ENCODE data around the gene ZFP57.

DNA sequence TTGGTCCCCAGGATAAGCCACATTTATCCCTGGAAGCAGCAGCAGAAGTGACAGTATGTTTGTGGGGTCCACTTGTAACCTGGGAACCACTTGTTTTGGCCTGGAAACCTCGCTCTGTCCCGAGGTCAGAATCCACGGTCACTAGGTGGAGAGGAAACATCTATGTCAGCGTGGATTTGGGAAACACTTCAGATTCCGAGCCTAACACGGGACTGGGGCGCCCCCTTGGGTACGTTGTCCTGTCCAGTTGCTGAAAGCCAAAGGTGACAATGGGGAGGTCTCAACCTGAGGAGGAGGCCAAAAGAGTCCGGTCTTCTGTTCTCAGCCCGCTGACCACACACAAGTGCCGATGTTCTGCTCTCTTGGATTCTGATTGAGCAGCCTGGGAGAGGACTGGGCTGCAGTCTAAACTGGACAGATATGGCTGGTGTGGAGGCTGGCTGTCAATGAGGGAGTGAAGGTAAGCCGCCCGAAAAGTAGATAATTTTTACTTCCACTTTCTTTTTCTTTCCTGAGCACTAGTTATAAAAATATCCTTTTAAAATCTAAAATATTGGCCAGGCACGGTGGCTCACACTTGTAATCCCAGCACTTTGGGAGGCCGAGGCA lies 4.9 kb upstream of the ZFP57 start:
- TF ChIP-seq, protein P1, sequence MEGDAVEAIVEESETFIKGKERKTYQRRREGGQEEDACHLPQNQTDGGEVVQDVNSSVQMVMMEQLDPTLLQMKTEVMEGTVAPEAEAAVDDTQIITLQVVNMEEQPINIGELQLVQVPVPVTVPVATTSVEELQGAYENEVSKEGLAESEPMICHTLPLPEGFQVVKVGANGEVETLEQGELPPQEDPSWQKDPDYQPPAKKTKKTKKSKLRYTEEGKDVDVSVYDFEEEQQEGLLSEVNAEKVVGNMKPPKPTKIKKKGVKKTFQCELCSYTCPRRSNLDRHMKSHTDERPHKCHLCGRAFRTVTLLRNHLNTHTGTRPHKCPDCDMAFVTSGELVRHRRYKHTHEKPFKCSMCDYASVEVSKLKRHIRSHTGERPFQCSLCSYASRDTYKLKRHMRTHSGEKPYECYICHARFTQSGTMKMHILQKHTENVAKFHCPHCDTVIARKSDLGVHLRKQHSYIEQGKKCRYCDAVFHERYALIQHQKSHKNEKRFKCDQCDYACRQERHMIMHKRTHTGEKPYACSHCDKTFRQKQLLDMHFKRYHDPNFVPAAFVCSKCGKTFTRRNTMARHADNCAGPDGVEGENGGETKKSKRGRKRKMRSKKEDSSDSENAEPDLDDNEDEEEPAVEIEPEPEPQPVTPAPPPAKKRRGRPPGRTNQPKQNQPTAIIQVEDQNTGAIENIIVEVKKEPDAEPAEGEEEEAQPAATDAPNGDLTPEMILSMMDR (conservative IDR thresholded peaks at IDR 0.05 in 1 of 2, IDR thresholded peaks at IDR 0.05 in 1 of 2; ENCODE audit: extremely low read depth in 1 of 2, insufficient read depth in 1 of 2, low read depth in 1 of 2, low read length in 2 of 2): no peak
- no peak for TF ChIP-seq EZH2 (IDR thresholded peaks at IDR 0.05; ENCODE audit: borderline replicate concordance, low read length)
